K562 (cell line): ENCODE data around the gene FAM83F. TPM values are rescaled to one million over a fixed set of nuclear protein-coding genes. Genes with fewer than 3 reads are reported as not detected.

Experiments
- ARID3B ChIP-seq: fragments of 250-450 bp; sonication (Bioruptor Pico); IDR thresholded peaks from 2 replicates; pipeline ENCODE4 v1.4.0; 2020; ENCODE audit warnings: borderline replicate concordance
- CBFA2T2 ChIP-seq: fragments of 450-650 bp; conservative IDR thresholded peaks from 2 replicates; pipeline ENCODE4 v1.6.1; 2017; ENCODE audit warnings: mild to moderate bottlenecking
- CHAMP1 ChIP-seq: fragments of 450-650 bp; IDR thresholded peaks from 2 replicates; pipeline ENCODE4 v1.6.1; 2016; ENCODE audit warnings: mild to moderate bottlenecking
- CREM ChIP-seq: IDR thresholded peaks from 2 replicates; pipeline ENCODE4 v1.6.1; 2014; ENCODE audit warnings: antibody characterized with exemption, low read depth
- ELF2 ChIP-seq: fragments of 250-450 bp; sonication (Bioruptor Pico); IDR thresholded peaks from 2 replicates; pipeline ENCODE4 v1.5.0; 2021; ENCODE audit warnings: mild to moderate bottlenecking
- HMG20A ChIP-seq: fragments of 450-650 bp; formaldehyde crosslinking; conservative IDR thresholded peaks from 2 replicates; pipeline ENCODE4 v1.4.0; 2020; ENCODE audit warnings: mild to moderate bottlenecking, mixed read lengths
- HNRNPK ChIP-seq: fragments of 200-400 bp; formaldehyde crosslinking; IDR thresholded peaks from one replicate; pipeline ENCODE4 v1.6.1; 2018; ENCODE audit warnings: mild to moderate bottlenecking, low read depth, low read length; ENCODE audit not compliant: poor library complexity, severe bottlenecking
- MLX ChIP-seq, 2 experiments: fragments of 450-650 bp in 1 of 2; sonication (generic) in 1 of 2; formaldehyde crosslinking; conservative IDR thresholded peaks; 2 replicates each; pipeline versions ENCODE4 v1.4.0 to v1.8.1; 2020 to 2022; ENCODE audit warnings: mild to moderate bottlenecking in 1 of 2, missing genetic modification reagents in 1 of 2
- PYGO2 ChIP-seq: fragments of 450-650 bp; IDR thresholded peaks from 2 replicates; pipeline ENCODE4 v1.6.1; 2016; ENCODE audit warnings: mild to moderate bottlenecking, missing genetic modification characterization, moderate library complexity, missing compliant biosample characterization
- RBM25 ChIP-seq: fragments of 200-400 bp; formaldehyde crosslinking; IDR thresholded peaks from 2 replicates; pipeline ENCODE4 v1.6.1; 2018; ENCODE audit warnings: low read length, low read depth, moderate library complexity; ENCODE audit not compliant: severe bottlenecking
- TAF7 ChIP-seq: fragments of 450-650 bp; IDR thresholded peaks from 2 replicates; pipeline ENCODE4 v1.6.1; 2016; ENCODE audit warnings: missing genetic modification characterization, missing compliant biosample characterization
- ZFP30 ChIP-seq: fragments of 250-450 bp; sonication (Bioruptor Pico); IDR thresholded peaks from 2 replicates; pipeline ENCODE4 v1.8.0; 2022; ENCODE audit warnings: moderate library complexity, mild to moderate bottlenecking, inconsistent platforms, borderline replicate concordance
- ZNF282 ChIP-seq: sonication (generic); formaldehyde crosslinking; IDR thresholded peaks from 2 replicates; pipeline ENCODE4 v1.8.1; 2023; ENCODE audit warnings: missing genetic modification reagents
- ZNF75A ChIP-seq: fragments of 450-650 bp; formaldehyde crosslinking; IDR thresholded peaks from 2 replicates; pipeline ENCODE4 v1.4.0; 2020; ENCODE audit warnings: mild to moderate bottlenecking
- polyA plus RNA-seq, 8 experiments: library from polyadenylated mRNA; depleted of rRNA in 4 of 8; stranded (reverse) in 5 of 8; unstranded in 3 of 8; fragments of >200 nt; fragmentation: Nextera tagmentation in 2 of 8; fragmentation: Illumina TruSeq in 1 of 8; extraction: Ambion mirVana in 2 of 8; extraction: Trizol in 1 of 8; gene quantifications; 2 replicates each; pipeline versions ENCODE4 v1.2.1 to v1.2.3, GENCODE V29; 2011 to 2014; ENCODE audit warnings: inconsistent platforms in 1 of 8, missing spikeins in 1 of 8
- total RNA-seq, 7 experiments: library from RNA; depleted of rRNA in 6 of 7; stranded (reverse); fragments of >200 nt in 6 of 7; fragmentation: Illumina TruSeq in 2 of 7; extraction: Trizol in 2 of 7; gene quantifications; 2 replicates each; pipeline versions ENCODE4 v1.2.1 to v1.2.3, GENCODE V29; 2011 to 2021; ENCODE audit warnings: low replicate concordance in 1 of 7
- TF ChIP-seq, protein P1 (sequence below): fragments of 250-450 bp; sonication (Bioruptor Pico); IDR thresholded peaks from 2 replicates; pipeline ENCODE4 v1.5.0; 2022; ENCODE audit warnings: mild to moderate bottlenecking
- TF ChIP-seq, protein P2 (sequence below), 2 experiments: fragments of 150-350 bp in 1 of 2; IDR thresholded peaks; 2 replicates each; pipeline ENCODE4 v1.6.1; 2012 to 2016; ENCODE audit warnings: low read depth in 2 of 2, low read length in 2 of 2, mild to moderate bottlenecking in 1 of 2, moderate library complexity in 1 of 2

FAM83F gene
- total and polyA plus RNA-seq, 9 of the 15 experiments (the other 6 are each of a cell fraction or from before 2014, with no cell fraction given), result under 0.01 to 0.13 (median 0.04) TPM; not detected in 1

GRCh38 chr22:39960791-39961746 is 33.7 kb upstream of the FAM83F start (continued):
- TF ChIP-seq MLX (CRISPR knock-in tag; conservative IDR thresholded peaks at IDR 0.05), result no peak
- peak; percentile 80 for TF ChIP-seq CBFA2T2
- no peak for TF ChIP-seq CHAMP1
- TF ChIP-seq PYGO2 (tag), result no peak
- TF ChIP-seq, protein P1, sequence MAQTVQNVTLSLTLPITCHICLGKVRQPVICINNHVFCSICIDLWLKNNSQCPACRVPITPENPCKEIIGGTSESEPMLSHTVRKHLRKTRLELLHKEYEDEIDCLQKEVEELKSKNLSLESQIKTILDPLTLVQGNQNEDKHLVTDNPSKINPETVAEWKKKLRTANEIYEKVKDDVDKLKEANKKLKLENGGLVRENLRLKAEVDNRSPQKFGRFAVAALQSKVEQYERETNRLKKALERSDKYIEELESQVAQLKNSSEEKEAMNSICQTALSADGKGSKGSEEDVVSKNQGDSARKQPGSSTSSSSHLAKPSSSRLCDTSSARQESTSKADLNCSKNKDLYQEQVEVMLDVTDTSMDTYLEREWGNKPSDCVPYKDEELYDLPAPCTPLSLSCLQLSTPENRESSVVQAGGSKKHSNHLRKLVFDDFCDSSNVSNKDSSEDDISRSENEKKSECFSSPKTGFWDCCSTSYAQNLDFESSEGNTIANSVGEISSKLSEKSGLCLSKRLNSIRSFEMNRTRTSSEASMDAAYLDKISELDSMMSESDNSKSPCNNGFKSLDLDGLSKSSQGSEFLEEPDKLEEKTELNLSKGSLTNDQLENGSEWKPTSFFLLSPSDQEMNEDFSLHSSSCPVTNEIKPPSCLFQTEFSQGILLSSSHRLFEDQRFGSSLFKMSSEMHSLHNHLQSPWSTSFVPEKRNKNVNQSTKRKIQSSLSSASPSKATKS (CRISPR knock-in tag), result no peak
- TF ChIP-seq HMG20A (CRISPR knock-in tag), result no peak
- TF ChIP-seq ZFP30 (CRISPR knock-in tag), result no peak
- peak; percentile 81 for TF ChIP-seq CREM
- TF ChIP-seq ARID3B (CRISPR knock-in tag), result no peak
- TF ChIP-seq HNRNPK, result no peak
- TF ChIP-seq ZNF75A (CRISPR knock-in tag), result no peak
- TF ChIP-seq, protein P2, sequence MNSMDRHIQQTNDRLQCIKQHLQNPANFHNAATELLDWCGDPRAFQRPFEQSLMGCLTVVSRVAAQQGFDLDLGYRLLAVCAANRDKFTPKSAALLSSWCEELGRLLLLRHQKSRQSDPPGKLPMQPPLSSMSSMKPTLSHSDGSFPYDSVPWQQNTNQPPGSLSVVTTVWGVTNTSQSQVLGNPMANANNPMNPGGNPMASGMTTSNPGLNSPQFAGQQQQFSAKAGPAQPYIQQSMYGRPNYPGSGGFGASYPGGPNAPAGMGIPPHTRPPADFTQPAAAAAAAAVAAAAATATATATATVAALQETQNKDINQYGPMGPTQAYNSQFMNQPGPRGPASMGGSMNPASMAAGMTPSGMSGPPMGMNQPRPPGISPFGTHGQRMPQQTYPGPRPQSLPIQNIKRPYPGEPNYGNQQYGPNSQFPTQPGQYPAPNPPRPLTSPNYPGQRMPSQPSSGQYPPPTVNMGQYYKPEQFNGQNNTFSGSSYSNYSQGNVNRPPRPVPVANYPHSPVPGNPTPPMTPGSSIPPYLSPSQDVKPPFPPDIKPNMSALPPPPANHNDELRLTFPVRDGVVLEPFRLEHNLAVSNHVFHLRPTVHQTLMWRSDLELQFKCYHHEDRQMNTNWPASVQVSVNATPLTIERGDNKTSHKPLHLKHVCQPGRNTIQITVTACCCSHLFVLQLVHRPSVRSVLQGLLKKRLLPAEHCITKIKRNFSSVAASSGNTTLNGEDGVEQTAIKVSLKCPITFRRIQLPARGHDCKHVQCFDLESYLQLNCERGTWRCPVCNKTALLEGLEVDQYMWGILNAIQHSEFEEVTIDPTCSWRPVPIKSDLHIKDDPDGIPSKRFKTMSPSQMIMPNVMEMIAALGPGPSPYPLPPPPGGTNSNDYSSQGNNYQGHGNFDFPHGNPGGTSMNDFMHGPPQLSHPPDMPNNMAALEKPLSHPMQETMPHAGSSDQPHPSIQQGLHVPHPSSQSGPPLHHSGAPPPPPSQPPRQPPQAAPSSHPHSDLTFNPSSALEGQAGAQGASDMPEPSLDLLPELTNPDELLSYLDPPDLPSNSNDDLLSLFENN (IDR thresholded peaks at IDR 0.05; ENCODE audit: low read depth in 2 of 2, low read length in 2 of 2), result peak in 1 of 2 experiments; percentile 64; a peak in 1 of 4 replicates
- TF ChIP-seq ZNF282 (CRISPR knock-in tag), result no peak
- no peak for TF ChIP-seq TAF7 (tag)
- TF ChIP-seq ELF2 (CRISPR knock-in tag), result no peak
- no peak for TF ChIP-seq RBM25
